H1 (cell line): ENCODE results near the gene GAMT. TPM values are rescaled to one million over a fixed set of nuclear protein-coding genes. Genes with fewer than 3 reads are reported as not detected.

ENCODE experiments used
- E2F6 ChIP-seq: IDR thresholded peaks from 2 replicates; pipeline ENCODE4 v1.6.1; 2012; ENCODE audit warnings: inconsistent platforms
- EP300 ChIP-seq, 2 experiments: IDR thresholded peaks; 1 replicate in 1 of 2; 2 replicates in 1 of 2; pipeline ENCODE4 v1.6.1; 2011 to 2012; ENCODE audit warnings: low read depth in 2 of 2, low read length in 2 of 2, mild to moderate bottlenecking in 2 of 2, borderline replicate concordance in 1 of 2, inconsistent platforms in 1 of 2, moderate library complexity in 1 of 2
- HDAC2 ChIP-seq, 2 experiments: fragments of 300-600 bp in 1 of 2; sonication (generic) in 1 of 2; IDR thresholded peaks; 2 replicates each; pipeline ENCODE4 v1.6.1; 2011 to 2012; ENCODE audit warnings: low read depth in 2 of 2, low read length in 2 of 2, mild to moderate bottlenecking in 2 of 2, moderate library complexity in 2 of 2, borderline replicate concordance in 1 of 2, inconsistent platforms in 1 of 2
- POU5F1 ChIP-seq: IDR thresholded peaks from 2 replicates; pipeline ENCODE4 v1.6.1; 2011; ENCODE audit warnings: low read depth, mild to moderate bottlenecking, low read length, moderate library complexity
- RAD21 ChIP-seq, 2 experiments: IDR thresholded peaks in 1 of 2; conservative IDR thresholded peaks in 1 of 2; 2 replicates each; pipeline ENCODE4 v1.6.1; 2011; ENCODE audit warnings: low read depth in 2 of 2, low read length in 2 of 2, improper control_type of control experiment in 1 of 2, inconsistent platforms in 1 of 2, mild to moderate bottlenecking in 1 of 2, moderate library complexity in 1 of 2
- ZNF274 ChIP-seq: IDR thresholded peaks from 2 replicates; pipeline ENCODE4 v1.7.0; 2012; ENCODE audit warnings: low read length, borderline replicate concordance; ENCODE audit errors: extremely low read depth
- polyA plus RNA-seq, 7 experiments: library from polyadenylated mRNA; depleted of rRNA in 3 of 7; stranded (reverse) in 5 of 7; unstranded in 2 of 7; fragments of >200 nt in 5 of 7; fragments of 200-250 nt in 2 of 7; gene quantifications; 1 replicate in 5 of 7; 2 replicates in 1 of 7; 4 replicates in 1 of 7; pipeline versions ENCODE4 v1.2.1 to v1.2.3, GENCODE V29; 2011 to 2013; ENCODE audit warnings: missing spikeins in 2 of 7, mixed read lengths in 2 of 7
- total RNA-seq: library from RNA; stranded (reverse); fragmentation: NEBNext Ultra II Directional; extraction: Animal tissue kit (Norgen Biotek cat#: 25700); gene quantifications from 2 replicates; pipeline ENCODE4 v1.2.1, GENCODE V29; 2021

The GAMT gene
- total and polyA plus RNA-seq, 2 of the 8 experiments (the other 6 are each of a cell fraction or from before 2014, with no cell fraction given): 17.2 to 35.6 TPM

- TF ChIP-seq HDAC2 (IDR thresholded peaks at IDR 0.05; ENCODE audit: borderline replicate concordance in 1 of 2, low read depth in 2 of 2, low read length in 2 of 2) (no peak), E2F6 (no peak), RAD21 (IDR thresholded peaks at IDR 0.05 in 1 of 2, conservative IDR thresholded peaks at IDR 0.05 in 1 of 2; ENCODE audit: low read depth in 2 of 2, low read length in 2 of 2) (no peak), EP300 (IDR thresholded peaks at IDR 0.05; ENCODE audit: borderline replicate concordance in 1 of 2, low read depth in 2 of 2, low read length in 2 of 2) (no peak), POU5F1 (no peak), ZNF274 (no peak)
These were observed 15.8 kb upstream of the GAMT start (continued) for GRCh38 chr19:1417145-1417544.
